Activated B cell treated with CpG ODN at 0.5 μM for 24 hours (primary cell): ENCODE measurements around the gene SRBD1. TPM values are rescaled to one million over a fixed set of nuclear protein-coding genes. Genes with fewer than 3 reads are reported as not detected.

Experiments
- ATAC-seq: fragments of 200-7000 bp; cut with Tn5 transposase; one replicate; pipeline ENCODE4 v1.10.0; 2021; ENCODE audit warnings: low read depth, mild to moderate bottlenecking, moderate library complexity
- CTCF ChIA-PET: fragments of 350-600 bp; sonication (Branson Sonifier 250); formaldehyde crosslinking; loops from one replicate; lab custom pipeline; 2021; ENCODE audit warnings: antibody characterized with exemption; lab: Charles Lee
- POLR2A ChIA-PET: fragments of 350-600 bp; sonication (Branson Sonifier 250); formaldehyde crosslinking; loops from one replicate; lab custom pipeline; 2021; ENCODE audit warnings: antibody characterized with exemption; lab: Charles Lee
- DNase-seq: peaks from one replicate; pipeline ENCODE4 v3.0.0; 2022
- H3K27ac Mint-ChIP-seq: one replicate; pipeline ENCODE4 v1.8.0; 2020; ENCODE audit warnings: mixed read lengths
- H3K27me3 Mint-ChIP-seq: one replicate; pipeline ENCODE4 v1.8.0; 2021; ENCODE audit warnings: mixed read lengths
- H3K36me3 Mint-ChIP-seq: one replicate; pipeline ENCODE4 v1.8.0; 2021; ENCODE audit warnings: low read depth, mixed read lengths
- H3K4me1 Mint-ChIP-seq: one replicate; pipeline ENCODE4 v1.8.0; 2021; ENCODE audit warnings: mixed read lengths
- H3K4me3 Mint-ChIP-seq: one replicate; pipeline ENCODE4 v1.8.0; 2020; ENCODE audit warnings: mild to moderate bottlenecking, mixed read lengths
- H3K9me3 Mint-ChIP-seq: one replicate; pipeline ENCODE4 v1.8.0; 2020; ENCODE audit warnings: mixed read lengths
- intact Hi-C: fragments of 100-400 bp; cut with micrococcal nuclease; formaldehyde crosslinking; loops from one replicate; pipeline ENCODE4 v1.15.1; 2024
- total RNA-seq: library from RNA; stranded (reverse); gene quantifications from 2 replicates; pipeline ENCODE4 v1.2.3, GENCODE V29; 2022
- TF ChIP-seq, protein P1 (sequence below): fragments of 200-600 bp; IDR thresholded peaks from one replicate; pipeline ENCODE4 v1.8.0; 2022; ENCODE audit warnings: antibody characterized with exemption, mild to moderate bottlenecking

The SRBD1 gene
- total RNA-seq, 1 donor from 2014 or later = 20.2 TPM

DNA sequence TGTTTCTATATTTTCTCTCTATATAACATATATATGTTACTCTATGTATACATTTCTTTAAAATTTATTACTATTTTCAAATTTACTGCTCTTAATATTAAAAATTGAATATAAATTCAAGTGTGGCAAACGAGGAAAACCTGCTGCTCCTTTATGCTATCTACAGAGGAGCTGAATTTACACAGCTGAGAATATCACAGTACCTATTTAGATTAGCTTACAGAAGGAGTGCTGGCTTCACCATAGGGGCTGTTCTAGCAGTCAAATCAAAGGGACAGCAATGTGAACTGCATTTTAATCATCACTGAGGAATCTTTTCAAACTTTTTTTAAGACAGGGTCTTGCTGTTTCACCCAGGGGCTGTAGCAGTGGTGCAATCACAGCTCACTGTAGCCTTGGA, 213.8 kb downstream of the SRBD1 start:
- ATAC-seq (no peak), DNase-seq (no peak)
- peaks cover 32% of the 10 kb centered on the region for H3K36me3 Mint-ChIP-seq
- H3K4me1 Mint-ChIP-seq = no peaks in the 10 kb centered on the region
- intact Hi-C loops = no loop called here
- ChIA-PET CTCF (no interaction called here), POLR2A (no interaction called here)
- TF ChIP-seq, protein P1, sequence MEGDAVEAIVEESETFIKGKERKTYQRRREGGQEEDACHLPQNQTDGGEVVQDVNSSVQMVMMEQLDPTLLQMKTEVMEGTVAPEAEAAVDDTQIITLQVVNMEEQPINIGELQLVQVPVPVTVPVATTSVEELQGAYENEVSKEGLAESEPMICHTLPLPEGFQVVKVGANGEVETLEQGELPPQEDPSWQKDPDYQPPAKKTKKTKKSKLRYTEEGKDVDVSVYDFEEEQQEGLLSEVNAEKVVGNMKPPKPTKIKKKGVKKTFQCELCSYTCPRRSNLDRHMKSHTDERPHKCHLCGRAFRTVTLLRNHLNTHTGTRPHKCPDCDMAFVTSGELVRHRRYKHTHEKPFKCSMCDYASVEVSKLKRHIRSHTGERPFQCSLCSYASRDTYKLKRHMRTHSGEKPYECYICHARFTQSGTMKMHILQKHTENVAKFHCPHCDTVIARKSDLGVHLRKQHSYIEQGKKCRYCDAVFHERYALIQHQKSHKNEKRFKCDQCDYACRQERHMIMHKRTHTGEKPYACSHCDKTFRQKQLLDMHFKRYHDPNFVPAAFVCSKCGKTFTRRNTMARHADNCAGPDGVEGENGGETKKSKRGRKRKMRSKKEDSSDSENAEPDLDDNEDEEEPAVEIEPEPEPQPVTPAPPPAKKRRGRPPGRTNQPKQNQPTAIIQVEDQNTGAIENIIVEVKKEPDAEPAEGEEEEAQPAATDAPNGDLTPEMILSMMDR = no peak
- no peaks in the 10 kb centered on the region for H3K27me3 Mint-ChIP-seq
- no peak overlapping the region for H3K27ac Mint-ChIP-seq
- no peak overlapping the region for H3K4me3 Mint-ChIP-seq
- no peaks in the 10 kb centered on the region for H3K9me3 Mint-ChIP-seq

DNA sequence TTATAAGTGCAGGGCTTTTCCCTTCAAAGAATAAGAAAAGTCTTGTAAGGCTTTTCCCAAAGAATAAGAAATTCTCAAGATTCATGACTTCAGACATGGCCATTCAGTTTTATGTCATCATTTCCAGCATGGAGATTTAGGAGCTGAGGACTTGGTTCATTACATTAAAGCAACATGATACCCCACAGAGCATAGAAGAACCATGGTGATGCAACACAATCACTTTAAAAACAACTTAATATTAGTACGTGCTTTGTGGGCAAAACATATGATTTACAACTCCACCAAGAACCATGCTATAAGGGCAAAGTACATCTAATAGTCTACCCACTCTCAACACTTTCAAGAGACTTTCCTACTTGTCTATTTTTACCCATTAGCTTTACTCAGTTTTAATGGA, 214.4 kb downstream of the SRBD1 start:
- POLR2A ChIA-PET = no interaction called here
- TF ChIP-seq, protein P1 = no peak
- ATAC-seq (no peak), DNase-seq (no peak)
- CTCF ChIA-PET = no interaction called here
- Mint-ChIP-seq H3K27me3 (no peaks in the 10 kb centered on the region), H3K4me3 (no peak overlapping the region), H3K27ac (no peak overlapping the region), H3K4me1 (no peaks in the 10 kb centered on the region), H3K36me3 (peaks cover 29% of the 10 kb centered on the region), H3K9me3 (no peaks in the 10 kb centered on the region)
- intact Hi-C loops = no loop called here

DNA sequence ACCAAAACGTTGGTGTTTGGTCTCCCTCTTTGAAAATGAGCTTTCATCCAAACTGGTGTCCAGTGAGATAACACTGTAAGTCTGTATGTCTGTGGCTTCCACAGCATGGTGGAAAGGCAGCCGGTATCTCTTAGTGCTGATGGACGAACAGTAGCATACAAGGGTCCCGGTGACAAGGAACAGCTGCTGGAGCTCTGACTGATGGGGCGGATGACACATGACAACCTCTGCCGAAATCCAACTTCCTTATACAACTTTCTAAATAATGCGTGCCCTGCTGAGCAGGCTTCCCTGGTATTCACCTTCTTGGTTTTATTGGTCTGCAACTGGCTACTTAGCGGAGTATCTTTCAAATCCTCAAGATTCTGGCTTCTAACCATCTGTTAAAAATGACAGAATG, 216.2 kb downstream of the SRBD1 start:
- intact Hi-C loops = no loop called here
- no peak for DNase-seq
- no peaks in the 10 kb centered on the region for H3K4me1 Mint-ChIP-seq

DNA sequence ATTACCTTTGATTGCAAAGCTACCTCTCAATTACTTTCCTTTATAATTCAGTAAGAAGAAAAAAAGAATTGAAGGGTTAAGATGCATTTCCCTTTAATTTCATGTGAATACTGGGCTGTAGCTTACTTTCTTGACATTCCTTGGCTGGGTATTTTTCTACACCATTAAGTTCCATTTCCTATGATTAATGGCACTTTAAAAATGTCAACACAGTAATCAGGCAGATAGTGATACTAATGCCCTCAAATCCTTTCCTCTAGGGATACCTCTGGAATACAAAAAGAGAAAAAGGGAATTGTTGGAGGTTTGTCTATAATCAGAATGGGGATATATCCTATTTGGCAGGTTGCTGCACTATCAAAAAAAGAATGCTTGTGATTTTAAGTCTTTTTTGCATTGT, 216.9 kb downstream of the SRBD1 start:
- TF ChIP-seq, protein P1 = no peak
- DNase-seq = no peak
- H3K4me1 Mint-ChIP-seq = no peaks in the 10 kb centered on the region
- H3K27ac Mint-ChIP-seq = no peak overlapping the region
- no peaks in the 10 kb centered on the region for H3K9me3 Mint-ChIP-seq
- H3K4me3 Mint-ChIP-seq = no peak overlapping the region
- intact Hi-C loops = no loop called here
- ChIA-PET POLR2A (no interaction called here), CTCF (no interaction called here)
- H3K36me3 Mint-ChIP-seq = peaks cover 38% of the 10 kb centered on the region
- no peak for ATAC-seq
- H3K27me3 Mint-ChIP-seq = no peaks in the 10 kb centered on the region

More for the DNA sequence above, 216.2 kb downstream of the SRBD1 start:
- ChIA-PET POLR2A (no interaction called here), CTCF (no interaction called here)
- Mint-ChIP-seq H3K9me3 (no peaks in the 10 kb centered on the region), H3K4me3 (no peak overlapping the region), H3K36me3 (peaks cover 32% of the 10 kb centered on the region), H3K27me3 (no peaks in the 10 kb centered on the region), H3K27ac (no peak overlapping the region)
- TF ChIP-seq, protein P1 = no peak
- no peak for ATAC-seq

DNA sequence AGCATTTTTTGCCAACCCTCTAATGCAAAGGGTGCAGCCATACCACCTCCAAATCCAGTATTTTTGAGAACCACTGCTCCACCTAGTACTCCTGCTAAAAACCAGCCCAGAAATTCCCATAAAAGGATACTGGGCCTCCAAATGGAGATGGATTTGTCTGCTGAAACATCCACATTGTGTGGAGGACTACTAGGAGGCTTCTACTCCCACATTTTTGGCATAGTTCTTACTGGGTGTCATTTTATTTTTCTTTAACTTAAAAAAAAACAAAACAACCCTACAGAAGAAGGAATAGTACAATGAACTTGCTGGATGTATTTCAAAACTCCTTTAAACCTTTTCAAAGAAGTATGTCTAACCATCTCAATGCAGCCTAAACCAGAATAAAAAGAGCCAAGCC, 219.2 kb downstream of the SRBD1 start:
- Mint-ChIP-seq H3K27ac (no peak overlapping the region), H3K4me1 (no peaks in the 10 kb centered on the region), H3K4me3 (no peak overlapping the region), H3K27me3 (no peaks in the 10 kb centered on the region), H3K36me3 (peaks cover 55% of the 10 kb centered on the region), H3K9me3 (no peaks in the 10 kb centered on the region)
- TF ChIP-seq, protein P1 = no peak
- ChIA-PET CTCF (no interaction called here), POLR2A (no interaction called here)
- intact Hi-C loops = no loop called here
- ATAC-seq = no peak
- no peak for DNase-seq
